Measurements from ENCODE around the gene RINL.
"Not testable (repeated sequence)": the region's sequence is repeated elsewhere in the genome, so short reads cannot be mapped to it uniquely, and the experiment has no call there.

The RINL gene

DNA sequence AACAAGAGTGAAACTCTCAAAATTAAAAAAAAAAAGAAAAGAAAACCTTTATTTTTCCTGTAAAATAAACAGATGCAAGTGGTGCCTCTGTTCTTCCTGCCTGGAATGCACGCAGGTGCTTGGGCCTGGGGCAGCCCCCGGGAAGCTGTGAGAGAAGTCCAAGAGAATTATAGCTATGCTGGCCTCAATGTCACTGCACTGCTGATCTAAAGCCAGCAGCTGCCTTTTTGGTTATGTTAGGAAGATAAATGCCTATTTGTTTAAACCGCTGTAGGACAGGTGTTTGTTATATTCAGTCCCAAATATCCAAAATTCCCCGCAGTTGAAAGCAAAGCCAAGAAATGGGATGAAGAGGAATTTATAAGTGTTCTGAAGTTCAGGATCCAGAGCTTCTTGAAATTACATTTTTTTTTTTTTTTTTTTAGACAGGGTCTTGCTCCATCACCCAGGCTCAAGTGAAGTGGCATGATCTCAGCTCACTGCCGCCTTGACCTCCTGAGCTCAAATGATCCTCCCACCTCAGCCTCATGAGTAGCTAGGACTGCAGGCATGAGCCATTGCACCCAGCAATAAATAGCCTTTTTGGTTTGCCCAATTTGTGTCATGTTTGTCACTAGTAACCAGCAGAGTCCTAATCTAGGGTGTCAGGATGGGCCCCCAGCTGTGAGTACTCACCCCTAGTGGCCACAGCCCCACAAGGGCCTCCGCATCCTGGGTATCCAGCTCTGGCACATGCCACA, 2.2 kb downstream of the RINL start:
- no peak for DNase-seq (ENCODE audit: low spot score)

DNA sequence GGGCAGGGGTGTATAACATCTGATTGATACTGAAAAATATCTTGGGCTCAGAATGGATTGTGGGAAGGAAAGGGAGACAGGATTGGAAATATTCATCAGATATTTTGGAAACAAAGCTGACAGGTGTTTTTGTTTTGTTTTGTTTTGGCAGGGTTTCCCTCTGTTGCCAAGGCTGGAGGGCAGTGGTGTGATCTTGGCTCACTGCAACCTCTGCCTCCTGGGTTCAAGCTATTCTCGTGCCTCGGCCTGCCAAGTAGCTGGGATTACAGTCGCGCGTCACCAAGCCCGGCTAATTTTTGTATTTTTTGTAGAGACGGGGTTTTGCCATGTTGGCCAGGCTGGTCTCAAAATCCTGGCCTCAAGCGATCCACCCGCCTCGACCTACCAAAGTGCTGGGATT, 4.7 kb downstream of the RINL start:
- DNase-seq (ENCODE audit: low spot score) = not testable (repeated sequence)

DNA sequence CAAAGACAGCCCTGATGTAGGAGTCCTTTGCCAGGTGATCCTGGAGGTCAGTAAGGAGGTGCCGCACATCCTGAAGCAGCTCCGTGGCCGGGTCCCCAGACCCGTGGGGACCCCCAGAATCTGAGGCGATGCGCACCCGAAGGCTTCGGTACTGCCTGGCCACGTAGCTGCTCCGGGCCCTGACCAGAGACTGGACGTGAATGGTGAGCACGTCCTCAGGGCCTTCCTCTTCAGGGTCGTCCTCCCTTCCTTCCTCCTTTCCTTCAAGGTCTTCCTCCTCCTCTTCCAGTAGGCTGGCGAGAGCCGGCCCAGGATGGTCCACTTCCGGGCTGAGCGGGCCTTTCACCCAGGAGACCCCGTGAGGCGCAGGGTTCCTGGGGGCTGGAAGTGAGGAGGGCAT, 7.5 kb downstream of the RINL start:
- DNase-seq (ENCODE audit: low spot score) = no peak

GRCh38 chr19:38869836-38870607, 8.1 kb downstream of the RINL start:
- peak; percentile 88 for DNase-seq (ENCODE audit: low spot score)

- DNase-seq (ENCODE audit: low spot score) = no peak
Measured at GRCh38 chr19:38869160-38869835, 8.8 kb downstream of the RINL start.

DNA sequence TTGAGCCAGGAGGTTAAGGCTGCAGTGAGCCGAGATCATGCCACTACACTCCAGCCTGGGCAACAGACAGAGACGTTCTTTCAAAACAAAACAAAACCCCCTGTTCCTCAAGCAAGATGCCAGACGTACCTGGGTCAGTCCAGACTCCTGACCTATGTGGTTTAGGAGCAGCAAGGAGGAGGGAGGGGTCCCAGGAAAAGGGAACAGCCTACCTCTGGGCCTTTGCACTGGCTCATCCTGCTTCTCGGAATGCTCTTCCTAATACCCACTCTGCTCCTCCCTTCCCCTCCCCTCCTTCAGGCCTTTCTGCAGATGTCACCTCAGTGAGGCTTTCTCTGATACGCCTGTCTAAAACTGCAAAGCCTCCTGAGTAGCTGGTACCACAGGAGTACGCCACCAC, 9.5 kb downstream of the RINL start:
- DNase-seq (ENCODE audit: low spot score) = no peak

GRCh38 chr19:38867171-38867780, 10.8 kb downstream of the RINL start:
- DNase-seq (ENCODE audit: low spot score) = no peak

GRCh38 chr19:38862321-38863059, 15.6 kb downstream of the RINL start:
- DNase-seq (ENCODE audit: low spot score) = no peak

- DNase-seq (ENCODE audit: low spot score) = no peak
Measured at GRCh38 chr19:38861368-38861767, 16.7 kb downstream of the RINL start.

GRCh38 chr19:38859631-38860204, 18.4 kb downstream of the RINL start:
- not testable (repeated sequence) for DNase-seq (ENCODE audit: low spot score)

DNA sequence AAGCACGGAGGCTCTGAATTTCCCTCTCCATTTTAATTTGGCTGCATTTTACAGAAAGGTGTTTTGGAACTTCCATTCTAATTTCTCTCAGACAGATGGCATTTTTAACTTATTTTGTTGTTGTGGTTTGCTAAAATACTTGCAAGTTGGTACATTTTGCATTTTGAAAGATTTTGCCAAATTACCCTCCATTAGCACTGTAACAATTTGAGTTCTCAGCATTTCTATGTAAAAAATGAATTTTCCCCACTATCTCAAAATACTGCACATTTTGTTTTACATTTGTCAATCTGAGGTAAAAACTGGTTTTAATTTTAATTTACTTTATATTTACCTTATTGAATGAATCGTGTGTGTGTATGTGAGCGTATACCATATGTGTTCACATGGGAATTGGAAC, 21.3 kb downstream of the RINL start:
- no peak for DNase-seq (ENCODE audit: low spot score)

DNA sequence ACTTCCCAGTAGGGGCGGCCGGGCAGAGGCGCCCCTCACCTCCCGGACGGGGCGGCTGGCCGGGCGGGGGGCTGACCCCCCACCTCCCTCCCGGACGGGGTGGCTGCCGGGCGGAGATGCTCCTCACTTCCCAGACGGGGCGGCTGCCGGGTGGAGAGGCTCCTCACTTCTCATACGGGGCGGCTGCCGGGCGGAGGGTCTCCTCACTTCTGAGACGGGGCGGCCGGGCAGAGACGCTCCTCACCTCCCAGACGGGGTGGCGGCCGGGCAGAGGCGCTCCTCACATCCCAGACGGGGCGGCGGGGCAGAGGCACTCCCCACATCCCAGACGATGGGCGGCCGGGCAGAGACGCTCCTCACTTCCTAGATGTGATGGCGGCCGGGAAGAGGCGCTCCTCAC, 22.3 kb downstream of the RINL start:
- DNase-seq (ENCODE audit: low spot score) = not testable (repeated sequence)

GRCh38 chr19:38854961-38855360, 23.1 kb downstream of the RINL start:
- not testable (repeated sequence) for DNase-seq (ENCODE audit: low spot score)

GRCh38 chr19:38853214-38853613, 24.9 kb downstream of the RINL start:
- no peak for DNase-seq (ENCODE audit: low spot score)

DNA sequence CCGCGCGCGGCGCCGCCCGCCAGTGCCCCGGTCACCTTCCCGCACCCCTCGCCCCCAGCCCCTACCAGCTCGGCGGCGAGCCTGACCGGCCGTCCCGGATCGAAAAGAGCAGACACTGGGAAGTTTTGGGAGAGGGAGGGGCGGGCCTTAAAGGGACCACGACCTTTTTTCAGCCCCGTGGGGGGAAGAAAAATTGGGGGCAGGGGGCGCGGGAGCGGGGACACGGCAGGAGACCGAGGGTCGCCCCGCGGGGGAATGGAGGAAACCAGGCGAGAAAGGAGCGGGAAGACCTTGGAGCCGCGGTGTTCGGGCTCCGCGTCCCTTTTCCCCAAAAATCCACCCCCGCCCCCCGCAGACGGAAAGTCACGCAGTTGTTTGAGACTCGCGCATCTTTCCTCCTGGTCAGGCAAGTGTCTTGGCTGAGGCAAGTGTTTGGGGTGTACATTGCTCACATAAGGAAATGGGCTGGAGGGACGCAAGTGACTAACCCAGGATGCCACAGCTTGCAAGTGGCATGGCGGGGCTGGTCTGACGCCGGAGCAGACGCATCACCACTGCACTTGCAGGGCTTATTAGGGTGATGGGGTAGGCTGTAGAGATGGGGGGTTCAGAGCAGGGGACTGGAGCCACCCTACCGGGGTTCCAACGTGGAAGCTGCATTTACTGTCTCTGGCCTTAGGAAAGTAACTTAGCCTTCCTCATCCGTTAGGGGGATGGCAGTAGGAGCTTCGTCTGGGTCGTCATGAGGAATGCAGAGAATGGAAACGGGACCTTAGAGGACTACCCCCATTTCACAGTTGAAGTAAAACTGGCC, 25.6 kb downstream of the RINL start:
- peak; percentile 41 for DNase-seq (ENCODE audit: low spot score)

- DNase-seq (ENCODE audit: low spot score) = peak; percentile 93
Measured at GRCh38 chr19:38851622-38852230, 26.3 kb downstream of the RINL start.

DNA sequence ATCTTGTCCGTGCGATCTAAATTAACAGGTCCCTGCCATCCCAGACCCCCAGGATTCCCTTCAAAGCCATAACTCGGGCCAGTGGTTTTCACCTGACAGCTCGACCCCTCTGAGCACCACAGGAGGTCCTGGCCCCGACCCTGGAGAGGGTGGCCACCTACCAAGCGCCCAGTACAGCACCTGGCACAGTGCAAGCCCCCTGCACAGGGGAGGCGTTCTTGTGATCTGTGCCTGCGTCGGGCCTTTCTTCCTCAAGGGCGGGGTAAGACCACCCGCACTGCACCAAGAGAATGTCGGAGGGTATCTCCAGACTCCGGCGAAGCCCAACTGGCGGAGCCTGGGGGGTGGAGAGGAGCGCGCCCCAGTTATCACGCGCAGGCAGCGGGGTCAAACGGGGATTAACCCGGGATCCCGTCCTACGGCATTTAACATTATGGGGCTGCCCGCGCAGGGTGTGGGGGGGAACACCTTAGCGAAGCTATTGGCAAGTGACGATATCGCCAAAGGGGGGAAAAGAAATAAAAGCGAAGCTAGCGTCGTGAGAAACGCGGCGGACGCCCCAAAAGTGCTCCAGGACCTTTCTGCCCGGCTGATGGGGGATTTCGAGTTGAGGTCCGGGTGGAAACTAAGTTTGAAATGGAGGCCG, 27.0 kb downstream of the RINL start:
- DNase-seq (ENCODE audit: low spot score) = no peak

DNA sequence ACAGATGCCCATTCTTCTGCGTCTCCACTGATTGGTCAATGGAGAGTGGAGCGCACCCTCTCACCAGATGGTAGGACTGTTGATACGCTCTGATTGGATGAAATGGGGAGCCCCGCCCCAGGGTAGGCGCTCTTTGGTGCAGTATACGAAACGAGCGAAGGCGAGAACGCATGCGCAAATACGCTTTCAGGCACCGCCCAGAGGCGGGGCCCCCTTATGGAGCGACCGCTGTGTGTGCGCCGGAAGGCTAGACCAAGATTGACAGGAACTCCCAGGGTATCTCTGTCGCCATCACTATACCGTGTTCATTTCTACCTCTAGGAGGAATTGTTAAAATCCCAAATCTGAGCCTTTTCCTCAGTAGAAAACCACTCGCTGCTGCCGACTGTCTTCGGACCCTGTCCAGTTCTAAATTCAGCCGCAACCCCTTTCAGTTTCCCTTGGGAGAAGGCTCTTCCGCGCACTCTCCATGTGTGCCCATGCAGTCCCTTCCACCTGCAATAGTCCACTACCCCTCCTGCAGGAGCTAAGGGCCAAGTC, 27.6 kb downstream of the RINL start:
- DNase-seq (ENCODE audit: low spot score) = peak; percentile 95

GRCh38 chr19:38849860-38850435, 28.1 kb downstream of the RINL start, which contains the start of gene HNRNPL:
TSS of gene HNRNPL (minus strand) at chr19:38849986. CDS start at chr19:38849966, 20 bp downstream.
- peak; percentile 98 for DNase-seq (ENCODE audit: low spot score)
